K562 (cell line): ENCODE data around the gene KMT5C. TPM values are rescaled to one million over a fixed set of nuclear protein-coding genes. Genes with fewer than 3 reads are reported as not detected.

Experiments
- ATAC-seq: fragments of 200-7000 bp; cut with Tn5 transposase; 3 replicates; pipeline ENCODE4 v1.9.1; 2020; ENCODE audit warnings: moderate library complexity
- BruUV-seq: library from RNA; stranded (reverse); fragments of 400-500 nt; replicated peaks from 2 replicates; lab custom pipeline; 2021; lab: Mats Ljungman, UMichigan
- CTCF ChIA-PET: fragments of 300-600 bp; formaldehyde crosslinking; extraction: SDS; loops from one replicate; lab custom pipeline; 2021; ENCODE audit warnings: low intra/inter-chr PET ratio; lab: Yijun Ruan, JAX
- POLR2A ChIA-PET: fragments of 300-600, 350-650 bp; sonication (Branson Sonifier 250); formaldehyde crosslinking; extraction: SDS; loops from one replicate; lab custom pipeline; 2021; ENCODE audit warnings: antibody characterized with exemption, inconsistent platforms; lab: Yijun Ruan, JAX
- DNase-seq, 4 experiments: peaks; one replicate each; pipeline versions ENCODE4 v3.0.0 to v3.0.0-alpha.2; 2011 to 2018; ENCODE audit warnings: low spot score in 3 of 4, mixed read lengths in 3 of 4; ENCODE audit errors: extremely low read depth in 1 of 4
- FAIRE-seq: peaks from 2 replicates; lab custom pipeline; 2011; peaks lifted over from hg19 to GRCh38; lab: Jason Lieb, UNC
- H2AFZ ChIP-seq: 2 replicates; pipeline ENCODE4 v1.6.0; 2011; ENCODE audit warnings: low read depth, low read length, control low read depth, inconsistent platforms
- H3K27ac ChIP-seq: fragments of 200-600 bp; 3 replicates; pipeline ENCODE4 v1.8.0; 2011; ENCODE audit warnings: low read depth, mild to moderate bottlenecking, control low read depth, inconsistent platforms, low read length, moderate library complexity, mixed read lengths; ENCODE audit errors: extremely low read depth
- H3K27me3 ChIP-seq, 2 experiments: fragments of 300-600 bp in 1 of 2; 2 replicates in 1 of 2; 3 replicates in 1 of 2; pipeline versions ENCODE4 v1.6.0 to v1.8.0; 2011; ENCODE audit warnings: inconsistent platforms in 2 of 2, low read length in 2 of 2, mild to moderate bottlenecking in 1 of 2, mixed read lengths in 1 of 2, moderate library complexity in 1 of 2; ENCODE audit not compliant: control insufficient read depth in 2 of 2, insufficient read depth in 2 of 2
- H3K36me3 ChIP-seq: fragments of 300-600 bp; 3 replicates; pipeline ENCODE4 v1.8.0; 2011; ENCODE audit warnings: mild to moderate bottlenecking, low read length, inconsistent platforms; ENCODE audit not compliant: control insufficient read depth, insufficient read depth
- H3K4me1 ChIP-seq, 2 experiments: fragments of 200-600 bp in 1 of 2; replicated peaks in 1 of 2; 2 replicates in 1 of 2; 3 replicates in 1 of 2; pipeline versions ENCODE4 v1.5.1 to v1.8.0; 2011; ENCODE audit warnings: inconsistent platforms in 2 of 2, low read length in 2 of 2, mild to moderate bottlenecking in 1 of 2, mixed read lengths in 1 of 2, moderate library complexity in 1 of 2; ENCODE audit not compliant: control insufficient read depth in 2 of 2, insufficient read depth in 2 of 2
- H3K4me2 ChIP-seq: 2 replicates; pipeline ENCODE4 v1.6.1; 2011; ENCODE audit warnings: low read length, control low read depth, inconsistent platforms, mixed read lengths; ENCODE audit not compliant: insufficient read depth
- H3K4me3 ChIP-seq: fragments of 200-600 bp; sonication (generic), shearing (Covaris generic); 2 replicates; pipeline ENCODE4 v1.5.1; 2016; ENCODE audit warnings: control low read depth, inconsistent platforms
- H3K79me2 ChIP-seq: fragments of 200-600 bp; 3 replicates; pipeline ENCODE4 v1.8.0; 2011; ENCODE audit warnings: low read length, inconsistent platforms; ENCODE audit not compliant: control insufficient read depth, insufficient read depth
- H3K9ac ChIP-seq, 2 experiments: 2 replicates each; pipeline versions ENCODE4 v1.6.0 to v1.6.1; 2011; ENCODE audit warnings: low read depth in 2 of 2, low read length in 2 of 2, control low read depth in 1 of 2, inconsistent platforms in 1 of 2, mild to moderate bottlenecking in 1 of 2, mixed read lengths in 1 of 2; ENCODE audit not compliant: insufficient read depth in 1 of 2
- H3K9me1 ChIP-seq: one replicate; pipeline ENCODE4 v1.6.0; 2011; ENCODE audit warnings: inconsistent platforms, mild to moderate bottlenecking, low read length, moderate library complexity; ENCODE audit not compliant: control insufficient read depth, insufficient read depth
- H3K9me3 ChIP-seq: replicated peaks from 2 replicates; pipeline ENCODE4 v1.5.1; 2011; ENCODE audit warnings: low read depth, low read length, inconsistent platforms; ENCODE audit not compliant: control insufficient read depth, insufficient read depth
- H4K20me1 ChIP-seq: replicated peaks from 2 replicates; pipeline ENCODE4 v1.6.1; 2011; ENCODE audit warnings: low read length, inconsistent platforms, mixed read lengths; ENCODE audit not compliant: control insufficient read depth, insufficient read depth
- POLR2G ChIP-seq: fragments of 200-400 bp; formaldehyde crosslinking; IDR thresholded peaks from 2 replicates; pipeline ENCODE4 v1.6.1; 2017; ENCODE audit warnings: low read depth, mild to moderate bottlenecking, antibody characterized with exemption, low read length, moderate library complexity
- PTBP1 ChIP-seq: fragments of 200-400 bp; formaldehyde crosslinking; IDR thresholded peaks from 2 replicates; pipeline ENCODE4 v1.6.1; 2017; ENCODE audit warnings: low read depth, low read length
- SAFB ChIP-seq: fragments of 200-400 bp; formaldehyde crosslinking; IDR thresholded peaks from 2 replicates; pipeline ENCODE4 v1.6.1; 2017; ENCODE audit warnings: low read depth, low read length, borderline replicate concordance
- SUPT5H ChIP-seq: fragments of 450-650 bp; IDR thresholded peaks from 2 replicates; pipeline ENCODE4 v1.6.1; 2016
- WGBS: fragments of 100-300 bp; shearing (Covaris generic); methylation state at CpG from one replicate; pipeline ENCODE4 v1.1.6; 2016; ENCODE audit warnings: low coverage, mixed read lengths; ENCODE audit not compliant: insufficient coverage; ENCODE audit errors: missing lambda C conversion rate; 5-methylcytosine and 5-hydroxymethylcytosine counted together
- in situ Hi-C: fragments of 300-500 bp; cut with MboI; formaldehyde crosslinking; loops from 4 replicates; pipeline ENCODE4 v1.15.0; 2018; ENCODE audit warnings: inconsistent platforms, mixed read lengths
- intact Hi-C: fragments of 100-400 bp; cut with micrococcal nuclease; formaldehyde crosslinking; loops from 2 replicates; pipeline ENCODE4 v1.14.2; 2022
- polyA plus RNA-seq, 8 experiments: library from polyadenylated mRNA; depleted of rRNA in 4 of 8; stranded (reverse) in 5 of 8; unstranded in 3 of 8; fragments of >200 nt; fragmentation: Nextera tagmentation in 2 of 8; fragmentation: Illumina TruSeq in 1 of 8; extraction: Ambion mirVana in 2 of 8; extraction: Trizol in 1 of 8; gene quantifications; 2 replicates each; pipeline versions ENCODE4 v1.2.1 to v1.2.3, GENCODE V29; 2011 to 2014; ENCODE audit warnings: inconsistent platforms in 1 of 8, missing spikeins in 1 of 8
- total RNA-seq, 7 experiments: library from RNA; depleted of rRNA in 6 of 7; stranded (reverse); fragments of >200 nt in 6 of 7; fragmentation: Illumina TruSeq in 2 of 7; extraction: Trizol in 2 of 7; gene quantifications; 2 replicates each; pipeline versions ENCODE4 v1.2.1 to v1.2.3, GENCODE V29; 2011 to 2021; ENCODE audit warnings: low replicate concordance in 1 of 7
- TF ChIP-seq, protein P1 (sequence below): sonication (generic); formaldehyde crosslinking; IDR thresholded peaks from 2 replicates; pipeline ENCODE4 v1.8.1; 2023; ENCODE audit warnings: mild to moderate bottlenecking, missing genetic modification reagents
- TF ChIP-seq, protein P2 (sequence below): fragments of 450-650 bp; formaldehyde crosslinking; IDR thresholded peaks from 2 replicates; pipeline ENCODE4 v1.4.0; 2020; ENCODE audit warnings: mild to moderate bottlenecking, moderate library complexity

KMT5C gene
- total and polyA plus RNA-seq, 9 of the 15 experiments (the other 6 are each of a cell fraction or from before 2014, with no cell fraction given) = 0.15 to 53.5 (median 16.6) TPM

DNA sequence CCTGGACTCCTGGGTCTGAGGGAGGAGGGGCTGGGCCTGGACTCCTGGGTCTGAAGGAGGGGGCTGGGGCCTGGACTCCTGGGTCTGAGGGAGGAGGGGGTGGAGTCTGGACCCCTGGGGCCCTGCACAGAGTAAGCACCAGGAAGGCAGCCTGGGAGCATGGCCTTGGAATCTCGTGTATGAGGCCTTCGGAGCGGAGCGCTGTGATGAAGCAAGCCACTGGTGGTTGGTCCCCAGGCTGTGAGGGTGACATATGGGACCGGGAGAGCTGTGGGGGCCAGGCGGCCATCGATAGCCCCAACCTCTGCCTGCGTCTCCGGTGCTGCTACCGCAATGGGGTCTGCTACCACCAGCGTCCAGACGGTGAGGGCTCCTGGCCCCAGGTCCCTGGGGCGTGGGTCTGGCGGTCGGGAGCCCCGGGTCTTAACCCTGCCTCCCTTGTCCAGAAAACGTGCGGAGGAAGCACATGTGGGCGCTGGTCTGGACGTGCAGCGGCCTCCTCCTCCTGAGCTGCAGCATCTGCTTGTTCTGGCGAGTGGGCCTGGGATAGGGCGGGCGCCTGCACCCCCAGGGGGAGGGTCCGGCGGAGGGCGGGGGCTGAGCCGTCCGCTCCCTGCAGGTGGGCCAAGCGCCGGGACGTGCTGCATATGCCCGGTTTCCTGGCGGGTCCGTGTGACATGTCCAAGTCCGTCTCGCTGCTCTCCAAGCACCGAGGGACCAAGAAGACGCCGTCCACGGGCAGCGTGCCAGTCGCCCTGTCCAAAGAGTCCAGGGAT, 37.9 kb downstream of the KMT5C start:
- Histone ChIP-seq H3K9me1 (no peaks in the 10 kb centered on the region), H3K9me3 (no peaks in the 10 kb centered on the region; the same call in 1 of the 2 replicates), H3K36me3 (no peaks in the 10 kb centered on the region), H3K4me1 (peaks cover 15 to 53% of the 10 kb centered on the region in 2 experiments; a peak in 4 of 5 replicates), H3K4me3 (no peak overlapping the region), H3K27ac (no peak overlapping the region), H2AFZ (no peak overlapping the region), H3K9ac (peak overlapping the region in 1 of 2 experiments; percentile 55; a peak in 1 of 4 replicates), H3K79me2 (peaks cover 6% of the 10 kb centered on the region; the same call in 2 of the 3 replicates), H3K27me3 (no peaks in the 10 kb centered on the region), H3K4me2 (no peak overlapping the region), H4K20me1 (no peaks in the 10 kb centered on the region)
- ATAC-seq = no peak; the same call in 2 of the 3 replicates
- FAIRE-seq = no peak
- WGBS = 37% methylated on average over 41 of the region's 43 CpGs
- POLR2A ChIA-PET = interaction anchor here (0.6 to 1.0 kb wide), 3 partner anchors 9 to 118 kb away, joined by 3 to 4 read pairs (median 3); no protein-coding TSS in a partner anchor
- CTCF ChIA-PET = no interaction called here
- intact Hi-C loops = no loop called here
- TF ChIP-seq, protein P1, sequence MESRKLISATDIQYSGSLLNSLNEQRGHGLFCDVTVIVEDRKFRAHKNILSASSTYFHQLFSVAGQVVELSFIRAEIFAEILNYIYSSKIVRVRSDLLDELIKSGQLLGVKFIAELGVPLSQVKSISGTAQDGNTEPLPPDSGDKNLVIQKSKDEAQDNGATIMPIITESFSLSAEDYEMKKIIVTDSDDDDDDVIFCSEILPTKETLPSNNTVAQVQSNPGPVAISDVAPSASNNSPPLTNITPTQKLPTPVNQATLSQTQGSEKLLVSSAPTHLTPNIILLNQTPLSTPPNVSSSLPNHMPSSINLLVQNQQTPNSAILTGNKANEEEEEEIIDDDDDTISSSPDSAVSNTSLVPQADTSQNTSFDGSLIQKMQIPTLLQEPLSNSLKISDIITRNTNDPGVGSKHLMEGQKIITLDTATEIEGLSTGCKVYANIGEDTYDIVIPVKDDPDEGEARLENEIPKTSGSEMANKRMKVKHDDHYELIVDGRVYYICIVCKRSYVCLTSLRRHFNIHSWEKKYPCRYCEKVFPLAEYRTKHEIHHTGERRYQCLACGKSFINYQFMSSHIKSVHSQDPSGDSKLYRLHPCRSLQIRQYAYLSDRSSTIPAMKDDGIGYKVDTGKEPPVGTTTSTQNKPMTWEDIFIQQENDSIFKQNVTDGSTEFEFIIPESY (CRISPR knock-in tag) = peak; percentile 81
- TF ChIP-seq, protein P2, sequence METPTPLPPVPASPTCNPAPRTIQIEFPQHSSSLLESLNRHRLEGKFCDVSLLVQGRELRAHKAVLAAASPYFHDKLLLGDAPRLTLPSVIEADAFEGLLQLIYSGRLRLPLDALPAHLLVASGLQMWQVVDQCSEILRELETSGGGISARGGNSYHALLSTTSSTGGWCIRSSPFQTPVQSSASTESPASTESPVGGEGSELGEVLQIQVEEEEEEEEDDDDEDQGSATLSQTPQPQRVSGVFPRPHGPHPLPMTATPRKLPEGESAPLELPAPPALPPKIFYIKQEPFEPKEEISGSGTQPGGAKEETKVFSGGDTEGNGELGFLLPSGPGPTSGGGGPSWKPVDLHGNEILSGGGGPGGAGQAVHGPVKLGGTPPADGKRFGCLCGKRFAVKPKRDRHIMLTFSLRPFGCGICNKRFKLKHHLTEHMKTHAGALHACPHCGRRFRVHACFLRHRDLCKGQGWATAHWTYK = no peak
- TF ChIP-seq SUPT5H (no peak), POLR2G (peak; percentile 54; the same call in 1 of the 2 replicates), SAFB (no peak), PTBP1 (no peak)
- DNase-seq = no peak
- in situ Hi-C loops = no loop called here
- no TSS peak for BruUV-seq
